ENCODE data around the gene SUN3.
A peak's percentile ranks its signal among the peaks of the same experiment; 100 is the strongest.
"Not testable (repeated sequence)": the region's sequence is repeated elsewhere in the genome, so short reads cannot be mapped to it uniquely, and the experiment has no call there.

Gene SUN3

DNA sequence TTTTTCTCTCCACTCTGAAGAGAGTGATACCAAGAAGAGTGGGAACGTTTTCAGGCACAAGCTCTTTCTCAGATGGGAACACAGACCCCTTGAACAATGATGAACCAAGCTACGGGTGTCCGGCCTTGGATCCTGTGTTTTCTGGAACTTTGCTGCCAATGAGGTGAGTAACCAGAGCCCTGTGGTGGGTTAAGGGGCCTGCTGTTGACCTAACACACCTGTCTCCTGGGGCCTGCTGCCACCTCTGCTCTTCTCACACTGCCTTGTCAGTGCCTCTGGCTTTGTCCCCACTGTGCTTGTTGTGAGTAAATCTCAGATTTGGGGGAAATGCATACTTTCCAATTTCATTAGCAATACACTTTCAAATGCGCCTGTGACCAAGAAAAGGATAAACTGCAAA is 79.2 kb downstream of the SUN3 start:
- no peaks in the 10 kb centered on the region for H3K9me3 Mint-ChIP-seq
- ATAC-seq, result no peak

DNA sequence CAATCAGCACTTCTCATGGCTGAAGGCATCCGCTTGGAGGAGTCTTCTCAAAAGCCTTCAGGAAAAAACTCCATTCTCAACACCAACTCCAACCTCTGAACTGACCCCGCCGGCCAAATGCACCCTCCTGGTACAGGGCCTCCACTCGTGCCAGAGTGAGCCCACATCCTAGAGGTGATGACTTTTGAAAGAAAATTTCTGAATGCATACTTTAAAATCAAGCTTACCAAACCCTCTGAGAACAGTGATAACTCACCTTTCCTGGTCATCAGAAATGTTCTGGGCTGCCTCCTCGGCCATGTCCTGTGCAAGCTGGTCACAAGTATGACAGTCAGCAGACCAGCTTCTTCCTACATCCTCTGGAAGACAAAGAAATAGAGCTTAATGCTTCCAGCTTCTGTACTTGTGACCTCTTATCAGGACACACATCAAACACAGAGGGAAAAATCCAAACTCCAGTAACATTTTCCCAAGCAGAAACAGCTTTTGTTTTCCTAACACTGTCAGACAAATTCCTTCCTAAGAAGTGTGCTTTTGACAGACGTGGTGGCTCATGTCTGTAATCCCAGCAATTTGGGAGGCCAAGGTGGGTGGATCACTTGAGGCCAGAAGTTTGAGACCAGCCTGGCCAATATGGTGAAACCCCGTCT is 80.6 kb downstream of the SUN3 start, which contains the start of gene PKD1L1:
PKD1L1 (minus strand) TSS at position 326 of the 650 bp plus-strand sequence; CDS start at position 300, 26 bp downstream.
- Mint-ChIP-seq H3K27me3 (no peaks in the 10 kb centered on the region), H3K27ac (no peak within 1 kb of the TSS), H3K9me3 (no peaks in the 10 kb centered on the region), H3K4me1 (peaks cover 2% of the 10 kb centered on the region), H3K36me3 (ENCODE audit: low read depth) (no peaks in the 10 kb centered on the region), H3K4me3 (no peak within 1 kb of the TSS)
- DNase-seq (no peak), ATAC-seq (no peak)

More for the DNA sequence above, 79.2 kb downstream of the SUN3 start:
- H3K36me3 Mint-ChIP-seq (ENCODE audit: low read depth), result peaks cover 5% of the 10 kb centered on the region
- H3K4me3 Mint-ChIP-seq, result no peak overlapping the region
- no peak overlapping the region for H3K27ac Mint-ChIP-seq
- no peaks in the 10 kb centered on the region for H3K27me3 Mint-ChIP-seq
- peaks cover 8% of the 10 kb centered on the region for H3K4me1 Mint-ChIP-seq
- no peak for DNase-seq

DNA sequence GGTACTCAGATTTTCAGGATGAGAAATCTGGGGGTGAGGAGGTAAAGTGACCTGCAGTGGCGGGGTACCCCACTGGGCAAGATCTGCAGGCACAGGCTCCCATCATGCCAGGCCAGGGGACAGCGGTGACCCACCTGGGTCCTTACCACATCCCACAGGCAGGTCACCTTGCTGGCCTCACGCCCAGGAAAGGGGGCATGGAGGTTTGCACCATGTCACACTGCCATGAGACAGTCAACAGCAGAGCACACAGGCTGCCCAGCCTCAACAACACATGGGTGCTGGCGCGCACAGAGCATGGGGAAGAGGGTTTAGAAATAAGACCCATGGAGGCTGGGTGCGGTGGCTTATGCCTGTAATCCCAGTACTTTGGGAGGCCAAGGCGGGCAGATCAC is 81.6 kb downstream of the SUN3 start:
- ATAC-seq (no peak), DNase-seq (no peak)
- Mint-ChIP-seq H3K9me3 (no peaks in the 10 kb centered on the region), H3K4me1 (peaks cover 2% of the 10 kb centered on the region), H3K27me3 (no peaks in the 10 kb centered on the region), H3K27ac (no peak overlapping the region), H3K36me3 (ENCODE audit: low read depth) (no peaks in the 10 kb centered on the region), H3K4me3 (no peak overlapping the region)

DNA sequence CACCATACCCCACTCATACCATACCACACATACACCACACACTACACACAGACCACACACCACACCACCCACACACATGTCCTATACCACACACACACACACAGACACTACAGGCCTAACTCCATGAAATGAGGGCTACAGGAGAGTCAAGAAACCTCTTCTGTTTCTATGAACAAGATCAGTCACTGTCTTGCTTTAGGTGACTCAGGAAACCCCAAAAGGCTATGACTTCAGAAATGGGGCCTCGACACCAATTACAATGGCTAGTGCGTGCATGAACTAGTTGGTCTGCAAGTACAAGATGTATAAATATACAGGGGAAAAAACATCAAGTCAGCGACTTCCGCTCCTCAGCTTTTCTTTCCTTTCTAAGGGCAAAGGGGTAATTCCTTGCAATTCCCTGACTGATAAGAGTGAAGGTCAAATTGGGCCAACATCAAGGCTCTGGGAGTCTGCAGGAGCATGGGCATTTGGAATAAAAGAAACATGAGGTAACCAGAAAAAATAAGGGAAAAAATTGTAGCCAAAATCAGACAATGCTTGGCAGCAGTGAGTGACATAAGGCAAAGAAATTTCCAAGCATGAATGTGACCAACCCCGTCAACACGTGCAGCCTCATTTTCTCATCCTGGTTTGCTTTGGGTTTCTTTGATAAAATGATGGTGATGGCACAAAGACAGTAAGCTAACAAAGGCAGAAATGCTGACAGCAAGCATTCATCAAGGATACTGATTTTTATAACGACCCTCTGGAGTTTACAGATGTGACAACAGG is 82.1 kb downstream of the SUN3 start:
- H3K27me3 Mint-ChIP-seq, result no peaks in the 10 kb centered on the region
- H3K4me3 Mint-ChIP-seq, result no peak overlapping the region
- no peak overlapping the region for H3K27ac Mint-ChIP-seq
- ATAC-seq, result peak; percentile 43
- peaks cover 2% of the 10 kb centered on the region for H3K4me1 Mint-ChIP-seq
- DNase-seq, result no peak
- no peaks in the 10 kb centered on the region for H3K9me3 Mint-ChIP-seq
- H3K36me3 Mint-ChIP-seq (ENCODE audit: low read depth), result no peaks in the 10 kb centered on the region

DNA sequence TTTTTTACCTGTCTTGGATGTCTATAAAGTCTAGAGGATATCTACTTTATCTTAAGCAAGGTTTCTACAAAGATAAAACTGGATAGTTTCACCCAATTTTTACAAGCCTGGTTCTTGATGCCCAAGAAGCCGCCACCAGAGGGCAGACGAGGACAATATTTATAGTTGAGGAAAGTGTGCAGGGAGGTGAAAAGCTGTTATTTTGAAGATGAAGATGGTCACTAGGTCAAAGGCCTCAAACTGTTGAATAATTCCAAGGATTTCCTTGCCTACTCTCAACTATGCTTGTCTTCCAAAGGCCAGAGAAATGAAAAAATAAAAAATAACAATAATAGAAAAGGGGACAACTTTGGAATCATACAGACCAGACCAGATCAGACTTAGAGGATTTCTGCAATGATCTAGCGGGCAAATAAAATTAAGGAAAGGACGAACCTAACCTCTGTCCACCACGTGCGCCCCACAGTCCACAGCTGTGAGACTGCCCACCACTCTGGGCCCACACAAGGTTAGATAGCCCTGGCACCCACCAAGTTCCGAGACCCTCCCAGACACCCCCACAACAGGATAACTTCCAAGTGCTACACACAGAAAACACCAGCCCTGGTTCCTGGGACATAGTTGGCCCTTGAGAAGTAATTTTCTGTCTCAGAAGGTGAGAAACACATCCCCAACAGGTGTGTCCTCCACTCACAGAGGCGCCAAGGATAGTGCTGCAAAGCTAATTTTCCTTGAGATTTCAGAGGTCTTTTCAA is 83.5 kb downstream of the SUN3 start:
- Mint-ChIP-seq H3K27ac (no peak overlapping the region), H3K4me3 (no peak overlapping the region), H3K9me3 (no peaks in the 10 kb centered on the region), H3K27me3 (no peaks in the 10 kb centered on the region), H3K4me1 (peaks cover 2% of the 10 kb centered on the region), H3K36me3 (ENCODE audit: low read depth) (no peaks in the 10 kb centered on the region)
- DNase-seq (peak; percentile 79), ATAC-seq (peak; percentile 51)

DNA sequence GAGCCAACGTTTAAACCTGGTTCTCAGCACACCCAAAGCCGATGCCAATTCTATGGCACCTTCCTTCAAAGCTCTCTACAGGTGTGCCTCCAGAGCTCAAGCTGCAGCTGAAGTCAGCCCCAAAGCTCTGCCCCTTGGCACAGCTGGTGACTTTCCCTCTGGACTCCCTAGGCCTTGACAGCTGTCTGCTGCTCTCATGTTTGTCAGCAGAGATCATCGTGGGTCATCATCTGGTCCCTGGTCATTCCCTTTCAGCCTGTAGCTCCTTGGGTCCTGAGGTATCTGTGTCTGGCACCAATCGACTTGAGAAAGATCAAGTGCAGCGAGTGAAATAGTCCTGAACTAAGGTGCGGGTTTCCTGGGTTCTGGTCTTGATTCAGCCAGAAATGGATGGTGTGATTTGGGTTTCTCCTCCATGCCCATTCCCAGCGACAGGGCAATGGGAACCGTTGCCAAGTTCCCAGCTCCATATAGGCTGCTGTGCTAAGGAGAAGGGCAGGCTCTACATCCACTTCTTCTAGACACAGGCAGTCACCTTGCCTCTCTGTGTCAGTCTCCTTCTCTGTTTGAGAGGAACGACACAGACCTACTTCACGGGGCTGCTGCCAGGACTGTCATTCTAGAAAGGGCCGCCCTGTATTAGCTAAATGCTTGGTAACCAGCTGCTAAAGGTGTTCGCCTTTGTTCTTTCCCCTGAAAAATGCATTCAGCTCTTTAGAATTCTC is 84.2 kb downstream of the SUN3 start:
- Mint-ChIP-seq H3K4me3 (no peak overlapping the region), H3K36me3 (ENCODE audit: low read depth) (no peaks in the 10 kb centered on the region), H3K27me3 (no peaks in the 10 kb centered on the region), H3K9me3 (no peaks in the 10 kb centered on the region), H3K4me1 (peaks cover 2% of the 10 kb centered on the region), H3K27ac (no peak overlapping the region)
- DNase-seq, result no peak
- ATAC-seq, result no peak

DNA sequence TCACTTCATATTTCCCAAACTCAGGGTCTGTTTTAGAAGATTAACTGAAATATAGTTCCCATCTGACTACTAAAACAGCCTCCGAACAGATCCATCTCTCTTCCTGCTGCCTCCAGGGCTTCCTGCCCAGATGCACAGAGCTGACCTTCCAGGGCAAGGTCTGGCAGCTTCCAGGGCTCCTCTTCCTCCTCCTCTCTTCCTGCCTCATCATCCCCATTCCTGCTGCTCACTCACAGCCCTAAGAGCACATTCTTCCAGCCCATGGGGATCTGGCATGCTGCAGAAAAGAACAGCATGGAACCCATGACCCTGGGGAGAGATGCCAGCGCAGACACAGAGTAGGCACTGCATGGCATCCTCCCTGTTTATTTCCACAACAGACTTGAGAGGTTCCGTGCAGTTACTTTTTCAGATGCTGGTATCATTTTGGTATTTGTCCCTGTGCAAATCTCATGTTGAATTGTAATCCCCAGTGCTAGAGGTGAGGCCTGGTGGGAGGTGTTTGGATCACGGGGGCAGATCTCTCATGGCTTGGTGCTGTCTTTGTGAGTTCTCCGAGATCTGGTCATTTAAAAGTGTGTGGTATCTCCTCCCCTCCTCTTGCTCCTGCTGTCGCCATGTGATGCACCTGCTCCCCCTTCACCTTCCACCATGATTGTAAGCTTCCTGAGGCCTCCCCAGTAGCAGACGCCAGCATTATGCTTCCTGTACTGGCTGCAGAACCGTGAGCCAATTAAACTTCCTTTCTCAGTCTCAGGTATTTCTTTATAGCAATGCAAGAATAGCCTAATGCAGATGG is 85.0 kb downstream of the SUN3 start:
- DNase-seq (no peak), ATAC-seq (no peak)
- no peak overlapping the region for H3K27ac Mint-ChIP-seq
- no peaks in the 10 kb centered on the region for H3K9me3 Mint-ChIP-seq
- H3K27me3 Mint-ChIP-seq, result no peaks in the 10 kb centered on the region
- no peaks in the 10 kb centered on the region for H3K36me3 Mint-ChIP-seq (ENCODE audit: low read depth)
- peaks cover 2% of the 10 kb centered on the region for H3K4me1 Mint-ChIP-seq
- no peak overlapping the region for H3K4me3 Mint-ChIP-seq

DNA sequence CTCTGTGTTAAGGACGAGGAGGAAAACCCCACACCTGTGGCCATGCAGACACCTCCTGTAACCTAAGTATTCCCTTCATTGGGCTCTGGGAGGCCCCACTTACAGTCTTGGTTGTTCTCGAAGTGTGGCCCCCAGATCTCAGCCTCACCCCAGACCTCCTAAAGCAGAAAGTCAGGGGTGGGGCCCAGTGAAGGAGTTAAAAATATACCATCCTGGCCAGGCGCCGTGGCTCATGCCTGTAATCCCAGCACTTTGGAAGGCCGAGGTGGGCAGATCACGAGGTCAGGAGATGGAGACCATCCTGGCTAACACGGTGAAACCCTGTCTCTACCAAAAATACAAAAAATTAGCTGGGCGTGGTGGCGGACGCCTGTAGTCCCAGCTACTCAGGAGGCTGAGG is 86.3 kb downstream of the SUN3 start:
- not testable (repeated sequence) for DNase-seq; H3K36me3 Mint-ChIP-seq (ENCODE audit: low read depth); H3K4me3 Mint-ChIP-seq; H3K27me3 Mint-ChIP-seq; H3K4me1 Mint-ChIP-seq; ATAC-seq; H3K27ac Mint-ChIP-seq; H3K9me3 Mint-ChIP-seq

DNA sequence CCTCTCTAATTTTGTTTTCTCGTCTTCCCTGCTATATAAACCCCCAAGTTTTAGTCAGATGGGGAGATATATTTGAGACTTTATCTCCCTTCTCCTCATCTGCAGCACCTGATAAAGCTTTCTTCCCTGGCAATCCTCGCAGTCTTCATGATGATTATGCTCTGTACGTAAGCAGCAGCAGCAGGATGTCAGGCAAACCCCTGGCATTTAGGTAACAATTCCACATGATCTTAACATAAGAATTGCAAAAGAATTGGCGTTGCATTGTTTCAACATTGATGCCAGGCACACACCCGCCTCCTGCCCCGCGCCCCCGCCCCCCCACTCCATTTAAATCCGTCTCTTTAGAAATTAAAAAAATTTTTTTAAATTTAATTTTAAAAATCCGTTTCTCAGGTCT is 86.8 kb downstream of the SUN3 start:
- no peak overlapping the region for H3K27ac Mint-ChIP-seq

DNA sequence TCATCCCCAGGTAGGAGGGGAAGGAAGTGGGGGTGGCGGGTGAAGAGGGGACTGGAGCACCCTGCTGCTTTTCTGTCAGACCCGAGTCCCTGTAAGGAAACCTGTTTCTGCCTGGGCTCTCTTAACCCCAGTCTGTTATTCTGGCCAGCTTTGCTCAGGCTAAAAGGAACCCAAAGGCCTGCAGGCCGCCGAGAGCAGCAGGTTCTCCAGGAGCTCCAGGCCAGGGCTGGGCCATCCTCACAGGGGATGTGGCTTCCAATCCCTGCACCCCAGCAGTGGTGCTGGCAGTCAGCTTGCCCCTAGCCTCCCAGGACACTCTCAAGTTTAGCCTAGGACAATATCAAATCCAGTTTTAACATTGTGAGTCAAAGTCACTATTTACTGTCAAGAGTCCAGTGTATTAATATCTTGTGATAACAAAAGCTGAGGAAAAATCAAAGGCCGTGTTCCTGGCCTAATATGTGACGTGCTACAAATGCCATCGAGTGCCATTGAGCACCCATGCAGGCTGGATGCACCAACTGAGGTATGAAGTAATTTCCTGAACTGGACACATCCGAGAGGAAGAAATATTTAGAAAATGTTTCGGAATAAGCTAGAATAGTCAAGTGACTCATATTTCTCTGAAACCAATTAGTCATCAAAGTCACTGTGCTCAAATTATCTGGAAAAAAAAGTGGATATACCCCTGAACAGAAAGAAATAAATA is 87.6 kb downstream of the SUN3 start:
- Mint-ChIP-seq H3K9me3 (no peaks in the 10 kb centered on the region), H3K27ac (no peak overlapping the region), H3K36me3 (ENCODE audit: low read depth) (no peaks in the 10 kb centered on the region), H3K4me3 (no peak overlapping the region), H3K4me1 (peaks cover 6% of the 10 kb centered on the region), H3K27me3 (no peaks in the 10 kb centered on the region)
- ATAC-seq, result no peak
- no peak for DNase-seq

More for the DNA sequence above, 86.8 kb downstream of the SUN3 start:
- peaks cover 9% of the 10 kb centered on the region for H3K4me1 Mint-ChIP-seq
- ATAC-seq, result no peak
- no peaks in the 10 kb centered on the region for H3K27me3 Mint-ChIP-seq
- no peaks in the 10 kb centered on the region for H3K9me3 Mint-ChIP-seq
- no peaks in the 10 kb centered on the region for H3K36me3 Mint-ChIP-seq (ENCODE audit: low read depth)
- no peak overlapping the region for H3K4me3 Mint-ChIP-seq
- no peak for DNase-seq

DNA sequence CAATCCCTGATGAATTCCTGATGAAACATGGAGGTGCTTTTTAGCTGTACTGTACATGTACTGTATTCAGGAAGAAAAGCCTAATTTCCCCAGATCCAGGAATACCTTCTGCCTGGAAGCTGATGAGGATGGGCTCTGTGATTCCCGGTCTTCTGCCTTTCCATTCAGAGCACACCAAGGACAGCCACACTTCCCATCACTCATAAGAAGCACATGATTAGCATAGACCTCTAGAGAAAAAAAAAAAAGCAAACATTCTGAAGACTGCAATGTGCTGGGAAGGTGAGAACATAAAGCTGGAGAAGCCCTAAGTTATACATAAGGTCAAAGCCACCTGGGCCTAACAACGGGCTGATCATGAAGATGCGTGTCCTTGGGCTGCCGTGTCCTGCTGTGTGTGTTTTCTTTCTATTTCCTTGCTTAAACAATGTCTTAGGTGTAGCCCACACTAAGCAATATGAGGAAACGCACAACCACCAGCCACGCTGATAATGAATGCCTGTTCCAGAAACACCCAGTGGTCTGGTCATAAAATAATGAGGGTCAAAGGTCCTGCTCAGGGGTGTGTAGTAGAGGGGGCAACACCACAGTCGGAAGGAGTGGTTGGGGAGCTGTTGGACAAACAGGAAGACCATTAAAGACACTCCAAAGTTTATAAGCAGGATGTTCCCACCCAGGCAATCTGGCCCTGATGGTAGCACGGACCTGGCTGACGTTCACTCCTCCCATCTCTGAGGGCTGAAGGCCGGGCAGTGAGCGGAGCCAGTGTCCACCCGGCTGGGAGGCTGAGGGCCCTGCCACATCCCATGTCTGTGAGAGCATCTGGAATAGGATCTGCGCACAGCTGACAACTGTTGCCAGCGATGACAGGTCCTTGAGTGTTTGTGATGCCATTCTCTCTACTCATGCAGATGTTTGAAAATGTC is 88.6 kb downstream of the SUN3 start:
- no peaks in the 10 kb centered on the region for H3K9me3 Mint-ChIP-seq
- H3K27me3 Mint-ChIP-seq, result no peaks in the 10 kb centered on the region
- H3K4me1 Mint-ChIP-seq, result peaks cover 6% of the 10 kb centered on the region
- H3K4me3 Mint-ChIP-seq, result no peak overlapping the region
- H3K27ac Mint-ChIP-seq, result no peak overlapping the region
- H3K36me3 Mint-ChIP-seq (ENCODE audit: low read depth), result no peaks in the 10 kb centered on the region
- ATAC-seq (no peak), DNase-seq (no peak)

DNA sequence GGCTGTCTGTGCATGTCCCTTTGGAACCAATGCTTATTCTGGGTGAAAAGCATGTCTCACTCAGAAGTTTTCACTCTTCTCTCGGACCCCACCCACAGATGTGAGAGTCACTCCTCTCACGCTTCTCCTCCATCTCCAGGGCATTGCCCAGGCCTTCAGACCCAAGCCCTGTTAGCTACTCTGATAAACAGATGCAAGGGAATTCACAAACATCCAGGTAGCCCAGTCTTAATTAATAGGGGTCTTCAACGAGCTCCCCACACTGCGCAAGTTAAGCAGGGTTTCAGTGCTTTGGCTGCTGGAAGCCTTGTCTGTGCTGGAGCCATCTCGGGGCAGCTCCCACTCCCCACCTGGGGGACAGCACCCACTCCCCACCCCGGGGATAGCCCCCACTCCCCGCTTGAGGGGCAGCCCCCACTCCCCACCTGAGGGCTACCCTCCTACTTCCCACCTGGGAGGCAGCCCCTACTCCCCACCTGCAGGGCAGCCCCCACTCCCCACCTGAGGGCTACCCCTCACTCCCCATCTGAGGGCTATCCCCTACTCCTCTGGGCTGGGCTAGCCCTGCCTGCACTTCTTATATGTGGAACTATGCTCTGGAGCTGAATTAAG is 89.4 kb downstream of the SUN3 start:
- no peak overlapping the region for H3K27ac Mint-ChIP-seq
- H3K4me1 Mint-ChIP-seq, result peaks cover 6% of the 10 kb centered on the region
- no peak for DNase-seq
- no peaks in the 10 kb centered on the region for H3K36me3 Mint-ChIP-seq (ENCODE audit: low read depth)
- no peak for ATAC-seq
- no peaks in the 10 kb centered on the region for H3K27me3 Mint-ChIP-seq
- H3K9me3 Mint-ChIP-seq, result no peaks in the 10 kb centered on the region
- no peak overlapping the region for H3K4me3 Mint-ChIP-seq

All from activated naive CD8-positive, alpha-beta T cell treated with anti-CD3 and anti-CD28 coated beads, Interleukin-2, amount 50 U/mL, for 24 hours (primary cell).